Esophagus muscularis mucosa (tissue), 4 donors: Measurements from ENCODE around the gene GRHL1. TPM values are rescaled to one million over a fixed set of nuclear protein-coding genes. Genes with fewer than 3 reads are reported as not detected.

ENCODE experiments used
- DNase-seq: peaks from one replicate; pipeline ENCODE4 v3.0.0-alpha.2; 2017; ENCODE audit errors: extremely low spot score
- H3K27ac ChIP-seq, 4 donors: fragments of 200-600 bp; sonication (generic); replicated peaks in 1 of 4; 1 replicate in 3 of 4; 2 replicates in 1 of 4; pipeline ENCODE4 v1.5.1; 2016 to 2019; ENCODE audit warnings: mild to moderate bottlenecking in 1 of 4
- H3K27me3 ChIP-seq, 4 donors: fragments of 200-600 bp; sonication (generic); one replicate each; pipeline versions ENCODE4 v1.5.1 to v1.6.0; 2016 to 2019
- H3K36me3 ChIP-seq, 4 donors: fragments of 200-600 bp; sonication (generic); one replicate each; pipeline ENCODE4 v1.5.1; 2016 to 2019
- H3K4me1 ChIP-seq, 4 donors: fragments of 200-600 bp; sonication (generic); one replicate each; pipeline ENCODE4 v1.5.1; 2016 to 2019
- H3K4me3 ChIP-seq, 4 donors: fragments of 200-600 bp; sonication (generic); 1 replicate in 2 of 4; 2 replicates in 2 of 4; pipeline ENCODE4 v1.5.1; 2016 to 2019; ENCODE audit warnings: mild to moderate bottlenecking in 4 of 4, moderate library complexity in 1 of 4
- H3K9me3 ChIP-seq, 4 donors: fragments of 200-600 bp; sonication (generic); 1 replicate in 3 of 4; 2 replicates in 1 of 4; pipeline ENCODE4 v1.5.1; 2016 to 2019
- EP300 ChIP-seq: sonication (generic); formaldehyde crosslinking; IDR thresholded peaks from one replicate; pipeline ENCODE4 v1.6.1; 2017; ENCODE audit warnings: antibody characterized with exemption
- POLR2A ChIP-seq: fragments of 450-650 bp; IDR thresholded peaks from one replicate; pipeline ENCODE4 v1.6.1; 2017; ENCODE audit warnings: antibody characterized with exemption, moderate library complexity, mild to moderate bottlenecking, low read depth
- POLR2AphosphoS5 ChIP-seq, 2 donors: sonication (generic); formaldehyde crosslinking; IDR thresholded peaks; one replicate each; pipeline ENCODE4 v1.6.1; 2017; ENCODE audit warnings: antibody characterized with exemption in 2 of 2
- WGBS: methylation state at CpG from one replicate; pipeline ENCODE4 v1.1.5; 2018; 5-methylcytosine and 5-hydroxymethylcytosine counted together
- intact Hi-C: fragments of 100-400 bp; cut with DNase I; formaldehyde crosslinking; loops from one replicate; pipeline ENCODE4 v1.15.1; 2023
- total RNA-seq, 4 donors: library from RNA; depleted of rRNA; stranded (reverse); fragments of >200 nt; gene quantifications; one replicate each; pipeline versions ENCODE4 v1.1.0 to v1.2.1, GENCODE V29; 2016
- TF ChIP-seq, protein P1 (sequence below), 3 experiments: fragments of 200-600 bp in 2 of 3; fragments of 450-650 bp in 1 of 3; sonication (generic) in 2 of 3; IDR thresholded peaks; one replicate each; pipeline ENCODE4 v1.5.1; 2017 to 2019; ENCODE audit warnings: antibody characterized with exemption in 3 of 3, mild to moderate bottlenecking in 2 of 3, moderate library complexity in 1 of 3

GRHL1 gene
- total RNA-seq, 4 donors from 2014 or later: 0.86 to 5.1 (median 2.6) TPM

DNA sequence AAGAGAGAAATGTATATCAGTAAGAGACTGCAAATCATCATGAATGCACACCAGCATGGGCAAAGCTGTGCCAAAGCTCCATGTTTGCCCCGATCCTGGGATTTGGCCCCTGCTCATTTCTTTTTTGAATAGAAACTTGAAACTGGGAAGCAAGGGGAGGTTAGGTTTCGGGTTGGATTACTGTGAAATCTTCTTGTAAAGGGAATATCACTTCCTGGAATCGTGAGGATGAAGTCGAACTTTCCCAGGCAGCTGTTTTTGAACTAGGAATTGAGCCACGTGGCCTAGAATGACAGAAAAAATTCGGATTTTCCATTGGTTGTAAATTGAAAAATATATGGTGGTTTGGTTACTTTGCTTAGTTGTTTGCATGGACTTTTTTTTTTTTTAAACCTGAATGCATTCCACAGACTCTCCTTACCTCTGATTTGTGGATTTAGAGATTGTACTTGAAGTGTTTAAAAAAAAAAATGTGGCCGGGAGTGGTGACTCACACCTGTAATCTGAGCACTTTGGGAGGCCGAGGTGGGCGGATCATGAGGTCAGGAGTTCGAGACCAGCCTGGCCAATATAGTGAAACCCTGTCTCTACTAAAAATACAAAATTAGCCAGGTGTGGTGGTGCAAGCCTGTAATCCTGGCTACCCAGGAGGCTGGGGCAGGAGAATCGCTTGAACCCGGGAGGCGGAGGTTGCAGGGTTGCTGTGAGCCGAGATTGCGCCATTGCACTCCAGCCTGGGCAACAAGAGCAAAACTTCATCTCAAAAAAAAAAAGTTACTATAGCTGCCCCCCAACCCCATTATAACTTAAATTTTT is 32.1 kb downstream of the GRHL1 start:
- Histone ChIP-seq H3K36me3 (peaks cover 0 to 4% (median 0%) of the 10 kb centered on the region in 4 donors), H3K4me1 (peaks cover 16 to 34% (median 26%) of the 10 kb centered on the region in 4 donors), H3K4me3 (no peak overlapping the region), H3K27me3 (no peaks in the 10 kb centered on the region), H3K27ac (peak overlapping the region; percentile 50 to 74 (median 57)), H3K9me3 (no peaks in the 10 kb centered on the region)
- TF ChIP-seq POLR2AphosphoS5 (IDR thresholded peaks at IDR 0.05) (no peak), EP300 (no peak), POLR2A (no peak)
- TF ChIP-seq, protein P1, sequence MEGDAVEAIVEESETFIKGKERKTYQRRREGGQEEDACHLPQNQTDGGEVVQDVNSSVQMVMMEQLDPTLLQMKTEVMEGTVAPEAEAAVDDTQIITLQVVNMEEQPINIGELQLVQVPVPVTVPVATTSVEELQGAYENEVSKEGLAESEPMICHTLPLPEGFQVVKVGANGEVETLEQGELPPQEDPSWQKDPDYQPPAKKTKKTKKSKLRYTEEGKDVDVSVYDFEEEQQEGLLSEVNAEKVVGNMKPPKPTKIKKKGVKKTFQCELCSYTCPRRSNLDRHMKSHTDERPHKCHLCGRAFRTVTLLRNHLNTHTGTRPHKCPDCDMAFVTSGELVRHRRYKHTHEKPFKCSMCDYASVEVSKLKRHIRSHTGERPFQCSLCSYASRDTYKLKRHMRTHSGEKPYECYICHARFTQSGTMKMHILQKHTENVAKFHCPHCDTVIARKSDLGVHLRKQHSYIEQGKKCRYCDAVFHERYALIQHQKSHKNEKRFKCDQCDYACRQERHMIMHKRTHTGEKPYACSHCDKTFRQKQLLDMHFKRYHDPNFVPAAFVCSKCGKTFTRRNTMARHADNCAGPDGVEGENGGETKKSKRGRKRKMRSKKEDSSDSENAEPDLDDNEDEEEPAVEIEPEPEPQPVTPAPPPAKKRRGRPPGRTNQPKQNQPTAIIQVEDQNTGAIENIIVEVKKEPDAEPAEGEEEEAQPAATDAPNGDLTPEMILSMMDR (IDR thresholded peaks at IDR 0.05): no peak
- DNase-seq: no peak
- intact Hi-C loops: loop anchor here (2.0 kb wide), 2 partner anchors 55 to 65 kb away; no protein-coding TSS in a partner anchor
- WGBS: 65% methylated on average over 15 of the region's 15 CpGs

DNA sequence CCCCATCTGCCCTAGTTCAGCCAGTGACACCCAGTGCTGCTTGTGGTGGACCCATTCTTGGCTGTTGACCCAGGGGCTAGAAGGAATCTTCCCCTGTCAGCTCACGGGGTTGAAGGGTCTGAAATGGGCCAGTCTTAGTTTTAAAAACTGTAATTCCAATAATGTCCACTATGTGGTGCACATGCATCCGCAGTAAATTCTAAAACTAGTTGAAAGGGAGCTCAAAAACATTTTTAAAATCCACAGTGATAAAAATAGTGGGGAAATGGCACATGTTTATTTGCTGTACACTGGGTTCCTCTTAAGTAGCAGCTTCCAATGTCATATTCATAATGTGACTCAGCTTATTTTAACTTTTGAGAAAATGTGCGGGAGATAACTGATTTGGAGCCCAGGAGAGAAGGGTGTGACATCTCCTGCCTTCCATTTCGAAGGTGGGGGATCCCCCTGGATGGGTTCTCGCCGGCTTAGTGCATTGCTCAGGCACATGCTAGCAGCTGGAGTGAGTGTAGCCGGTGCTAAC is 32.8 kb downstream of the GRHL1 start:
- DNase-seq: no peak
- no peaks in the 10 kb centered on the region for H3K9me3 ChIP-seq
- H3K4me3 ChIP-seq: peak overlapping the region in 1 of 4 donors; percentile 20
- no peaks in the 10 kb centered on the region for H3K27me3 ChIP-seq
- intact Hi-C loops: no loop called here
- H3K27ac ChIP-seq: peak overlapping the region; percentile 50 to 74 (median 57)
- H3K36me3 ChIP-seq: peaks cover 0 to 4% (median 0%) of the 10 kb centered on the region in 4 donors
- H3K4me1 ChIP-seq: peaks cover 16 to 34% (median 26%) of the 10 kb centered on the region in 4 donors
- WGBS: 25% methylated on average over 7 of the region's 7 CpGs
- TF ChIP-seq EP300 (no peak), POLR2AphosphoS5 (IDR thresholded peaks at IDR 0.05) (no peak), POLR2A (no peak)
- TF ChIP-seq, protein P1 (IDR thresholded peaks at IDR 0.05): peak; percentile 80 to 85 (median 84)

DNA sequence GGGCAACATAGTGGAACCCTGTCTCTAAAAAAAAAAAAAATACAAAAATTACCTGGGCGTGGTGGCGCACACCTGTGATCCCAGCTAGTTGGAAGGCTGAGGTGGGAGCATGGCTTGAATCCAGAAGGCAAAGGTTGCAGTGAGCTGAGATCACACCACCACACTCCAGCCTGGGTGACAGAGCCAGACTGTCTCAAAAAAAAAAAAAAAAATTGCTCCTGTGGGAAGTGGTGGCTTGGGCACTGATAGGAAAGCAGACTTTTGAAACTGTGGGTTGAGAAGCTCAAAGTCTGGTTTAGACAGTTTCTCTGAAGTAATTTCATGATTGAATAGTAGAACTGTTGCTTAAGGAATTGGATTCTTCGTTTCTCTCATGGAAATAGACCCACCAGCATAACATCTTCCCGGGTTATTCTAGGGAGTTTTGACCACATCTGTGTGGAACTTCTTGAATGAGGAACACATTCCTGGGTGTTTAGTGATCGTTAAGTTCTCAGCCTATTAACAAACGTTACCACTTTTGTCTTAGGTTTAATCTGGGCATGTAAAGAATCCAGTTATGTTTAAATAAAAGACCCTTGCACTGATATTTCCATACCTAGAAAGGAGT is 33.5 kb downstream of the GRHL1 start:
- Histone ChIP-seq H3K27ac (peak overlapping the region; percentile 50 to 74 (median 57)), H3K27me3 (no peaks in the 10 kb centered on the region), H3K4me1 (peaks cover 16 to 34% (median 26%) of the 10 kb centered on the region in 4 donors), H3K9me3 (no peaks in the 10 kb centered on the region), H3K4me3 (no peak overlapping the region), H3K36me3 (peaks cover 0 to 4% (median 0%) of the 10 kb centered on the region in 4 donors)
- TF ChIP-seq POLR2A: no peak
- no peak for TF ChIP-seq EP300
- no peak for TF ChIP-seq POLR2AphosphoS5 (IDR thresholded peaks at IDR 0.05)
- intact Hi-C loops: no loop called here
- WGBS: 63% methylated on average over 6 of the region's 6 CpGs
- no peak for DNase-seq

DNA sequence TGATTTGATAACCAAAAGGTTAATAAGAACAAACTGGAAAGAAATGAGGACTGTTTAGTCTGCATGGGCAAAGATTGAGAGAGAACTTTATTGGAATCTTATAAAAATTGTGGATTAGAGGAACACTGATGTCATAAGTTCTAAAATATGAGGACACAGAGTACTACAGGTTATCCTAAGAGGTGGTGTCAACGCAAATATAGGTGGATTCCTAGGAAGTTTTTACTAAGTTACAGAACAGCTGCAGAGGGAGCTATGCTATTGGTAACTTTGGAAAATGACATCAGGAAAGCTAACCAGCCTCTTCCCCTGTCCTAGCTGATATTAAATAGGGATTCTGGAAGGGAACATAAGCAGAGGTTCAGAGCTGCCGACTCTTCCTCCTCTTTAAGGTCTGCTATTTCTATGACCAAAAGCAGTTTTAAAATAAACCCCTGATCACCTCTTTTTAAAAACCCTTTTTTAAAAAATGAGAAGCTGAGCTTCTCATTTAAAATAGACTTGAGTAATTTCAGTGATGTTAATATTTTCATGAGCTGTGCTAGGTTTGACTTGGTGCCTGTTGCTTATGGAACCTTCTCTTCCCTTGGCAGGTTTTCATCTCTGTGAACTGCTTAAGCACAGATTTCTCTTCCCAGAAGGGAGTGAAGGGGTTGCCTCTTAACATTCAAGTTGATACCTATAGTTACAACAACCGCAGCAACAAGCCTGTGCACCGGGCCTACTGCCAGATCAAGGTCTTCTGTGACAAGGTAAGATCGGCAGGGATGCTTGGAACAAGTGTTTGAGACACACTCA is 34.2 kb downstream of the GRHL1 start:
- Histone ChIP-seq H3K27ac (peak overlapping the region; percentile 50 to 74 (median 57)), H3K4me1 (peaks cover 16 to 34% (median 26%) of the 10 kb centered on the region in 4 donors)
- TF ChIP-seq, protein P1 (IDR thresholded peaks at IDR 0.05): no peak
- no peak for TF ChIP-seq POLR2AphosphoS5 (IDR thresholded peaks at IDR 0.05)
- no peak for TF ChIP-seq POLR2A
- no peak for TF ChIP-seq EP300

More for the DNA sequence above, 34.2 kb downstream of the GRHL1 start:
- H3K9me3 ChIP-seq: no peaks in the 10 kb centered on the region
- H3K4me3 ChIP-seq: no peak overlapping the region
- H3K27me3 ChIP-seq: no peaks in the 10 kb centered on the region
- DNase-seq: no peak
- intact Hi-C loops: no loop called here
- H3K36me3 ChIP-seq: peaks cover 0 to 4% (median 0%) of the 10 kb centered on the region in 4 donors
- 88% methylated on average over 5 of the region's 5 CpGs for WGBS
